Adrenal gland (tissue), 12 donors: ENCODE data around the gene OR2S2. TPM values are rescaled to one million over a fixed set of nuclear protein-coding genes. Genes with fewer than 3 reads are reported as not detected.

ENCODE experiments used
- DNase-seq, 7 donors: peaks; one replicate each; pipeline ENCODE4 v3.0.0-alpha.2; 2019 to 2020
- H3K27ac ChIP-seq, 5 donors: fragments of 200-600 bp; sonication (generic) in 4 of 5; 1 replicate in 3 of 5; 2 replicates in 2 of 5; pipeline versions ENCODE4 v1.5.1 to v1.8.0; 2016 to 2020; ENCODE audit warnings: mild to moderate bottlenecking in 1 of 5
- H3K27me3 ChIP-seq: fragments of 200-600 bp; 2 replicates; pipeline ENCODE4 v1.8.0; 2021
- H3K36me3 ChIP-seq, 2 donors: fragments of 200-600 bp; replicated peaks in 1 of 2; 1 replicate in 1 of 2; 2 replicates in 1 of 2; pipeline versions ENCODE4 v1.5.1 to v1.8.0; 2018 to 2022
- H3K4me1 ChIP-seq, 2 donors: fragments of 200-600 bp; replicated peaks in 1 of 2; 1 replicate in 1 of 2; 2 replicates in 1 of 2; pipeline versions ENCODE4 v1.5.1 to v1.8.0; 2018 to 2021
- H3K4me3 ChIP-seq, 4 donors: fragments of 200-600 bp; sonication (generic) in 3 of 4; one replicate each; pipeline ENCODE4 v1.5.1; 2016 to 2018
- H3K9me3 ChIP-seq, 3 donors: fragments of 200-600 bp; sonication (generic) in 1 of 3; replicated peaks in 1 of 3; 1 replicate in 2 of 3; 2 replicates in 1 of 3; pipeline versions ENCODE4 v1.5.1 to v1.8.0; 2016 to 2021
- CTCF ChIP-seq, 6 experiments: fragments of 450-650 bp in 4 of 6; fragments of 200-600 bp in 2 of 6; sonication (generic) in 1 of 6; IDR thresholded peaks; 1 replicate in 5 of 6; 2 replicates in 1 of 6; pipeline versions ENCODE4 v1.5.1 to v1.8.0; 2016 to 2021; ENCODE audit warnings: antibody characterized with exemption in 6 of 6, mild to moderate bottlenecking in 2 of 6, moderate library complexity in 1 of 6
- POLR2A ChIP-seq, 2 donors: fragments of 450-650 bp; IDR thresholded peaks; one replicate each; pipeline ENCODE4 v1.6.1; 2017; ENCODE audit warnings: antibody characterized with exemption in 2 of 2, mild to moderate bottlenecking in 2 of 2, moderate library complexity in 1 of 2
- WGBS, 4 donors: extraction: QIAGEN DNeasy Blood & Tissue Kit in 2 of 4; methylation state at CpG; one replicate each; pipeline versions ENCODE4 v1.1.5 to v1.1.7; 2013 to 2017; 5-methylcytosine and 5-hydroxymethylcytosine counted together
- intact Hi-C, 2 donors: fragments of 100-400 bp; cut with DNase I; formaldehyde crosslinking; loops; one replicate each; pipeline versions ENCODE4 v1.14.1 to v1.15.0; 2022 to 2023
- polyA plus RNA-seq, 3 donors: library from polyadenylated mRNA; stranded (reverse); fragments of 200-250 nt in 2 of 3; fragments of 350-450 nt in 1 of 3; fragmentation: Illumina TruSeq in 1 of 3; extraction: RNeasy Lipid Tissue Mini Kit (QIAGEN cat#74804) in 1 of 3; gene quantifications; one replicate each; pipeline ENCODE4 v1.2.3, GENCODE V29; 2013 to 2014
- total RNA-seq, 9 donors: library from RNA; depleted of rRNA in 4 of 9; stranded (reverse); fragments of >200 nt in 4 of 9; fragments of 120-200 nt in 1 of 9; fragmentation: NEBNext Ultra II Directional in 1 of 9; extraction: Animal tissue kit (Norgen Biotek cat#: 25700) in 1 of 9; gene quantifications; one replicate each; pipeline versions ENCODE4 v1.1.0 to v1.2.4, GENCODE V29; 2013 to 2023
- donor health status: healthy with polysubstance abuse.
- donor health status: Bipolar disorder and iron deficiency.
- donor health status: DM: yes; HTN: yes; CAD: no.
- donor health status: DM: no; HTN: no; CAD: no.
- donor health status: DM: no; HTN: no; CAD: no.
- donor health status: DM: yes; HTN: yes; CAD: no.

OR2S2 gene
- total and polyA plus RNA-seq, 12 donors: not detected

GRCh38 chr9:35962126-35962906, 4.4 kb upstream of the OR2S2 start:
- intact Hi-C loops: no loop called here
- no peaks in the 10 kb centered on the region for H3K9me3 ChIP-seq
- no peaks in the 10 kb centered on the region for H3K36me3 ChIP-seq
- no peak overlapping the region for H3K27ac ChIP-seq
- DNase-seq: no peak
- WGBS, 4 donors: 58 to 73% (median 67%) methylated on average over 16 to 23 of the region's 23 CpGs
- TF ChIP-seq CTCF (IDR thresholded peaks at IDR 0.05) (no peak), POLR2A (IDR thresholded peaks at IDR 0.05) (no peak)
- H3K4me3 ChIP-seq: no peak overlapping the region
- H3K4me1 ChIP-seq: no peaks in the 10 kb centered on the region
- peaks cover 3% of the 10 kb centered on the region for H3K27me3 ChIP-seq

GRCh38 chr9:35960039-35960655, 2.2 kb upstream of the OR2S2 start:
- DNase-seq: no peak
- Histone ChIP-seq H3K36me3 (no peaks in the 10 kb centered on the region), H3K9me3 (no peaks in the 10 kb centered on the region), H3K27ac (no peak overlapping the region), H3K27me3 (peaks cover 3% of the 10 kb centered on the region), H3K4me1 (no peaks in the 10 kb centered on the region), H3K4me3 (no peak overlapping the region)
- TF ChIP-seq POLR2A (IDR thresholded peaks at IDR 0.05): no peak
- no peak for TF ChIP-seq CTCF (IDR thresholded peaks at IDR 0.05)
- WGBS, 4 donors: 54 to 69% (median 63%) methylated on average over 3 of the region's 3 CpGs
- intact Hi-C loops: no loop called here

GRCh38 chr9:35956651-35957050, 1.3 kb downstream of the OR2S2 start:
- WGBS, 4 donors: 69 to 81% (median 74%) methylated on average over 5 of the region's 5 CpGs
- Histone ChIP-seq H3K27me3 (peaks cover 3% of the 10 kb centered on the region), H3K27ac (no peak overlapping the region), H3K4me3 (no peak overlapping the region), H3K4me1 (no peaks in the 10 kb centered on the region), H3K36me3 (no peaks in the 10 kb centered on the region), H3K9me3 (no peaks in the 10 kb centered on the region)
- intact Hi-C loops: loop anchor here in 1 of 2 donors (5.0 kb wide), 1 partner anchor 61 kb away; no protein-coding TSS in a partner anchor
- no peak for DNase-seq
- no peak for TF ChIP-seq CTCF (IDR thresholded peaks at IDR 0.05)

GRCh38 chr9:35954942-35955546, 2.9 kb downstream of the OR2S2 start:
- Histone ChIP-seq H3K27me3 (no peaks in the 10 kb centered on the region), H3K36me3 (no peaks in the 10 kb centered on the region), H3K4me3 (no peak overlapping the region), H3K9me3 (no peaks in the 10 kb centered on the region), H3K27ac (no peak overlapping the region), H3K4me1 (no peaks in the 10 kb centered on the region)
- WGBS, 4 donors: 3 to 9% (median 7%) methylated on average over 6 of the region's 6 CpGs
- intact Hi-C loops: loop anchor here in 1 of 2 donors (5.0 kb wide), 1 partner anchor 62 kb away; no protein-coding TSS in a partner anchor
- peak; percentile 43 to 85 (median 66) for DNase-seq
- TF ChIP-seq CTCF (IDR thresholded peaks at IDR 0.05) (peak; percentile 76 to 87 (median 79)), POLR2A (IDR thresholded peaks at IDR 0.05) (no peak)
